SK-N-SH (cell line): ENCODE data around the gene AFAP1. TPM values are rescaled to one million over a fixed set of nuclear protein-coding genes. Genes with fewer than 3 reads are reported as not detected.

Experiments used
- CTCF ChIA-PET: fragments of 300-600, 350-600 bp; formaldehyde crosslinking; extraction: SDS; loops from one replicate; lab custom pipeline; 2021; lab: Yijun Ruan, JAX
- POLR2A ChIA-PET: fragments of 350-600 bp; sonication (Branson Sonifier 250); formaldehyde crosslinking; extraction: SDS; loops from one replicate; lab custom pipeline; 2020; ENCODE audit warnings: antibody characterized with exemption, inconsistent platforms; lab: Yijun Ruan, JAX
- DNase-seq: peaks from one replicate; pipeline ENCODE4 v3.0.0; 2012
- H2AFZ ChIP-seq: fragments of 200-600 bp; sonication (generic); 2 replicates; pipeline ENCODE4 v1.8.1; 2016; ENCODE audit warnings: antibody characterized with exemption, mild to moderate bottlenecking, low read depth
- H3F3A ChIP-seq: fragments of 200-600 bp; sonication (generic); replicated peaks from 2 replicates; pipeline ENCODE3; 2016; ENCODE audit warnings: antibody characterized with exemption, mild to moderate bottlenecking; ENCODE audit not compliant: insufficient read depth
- H3K27ac ChIP-seq, 2 experiments: fragments of 200-500 bp in 1 of 2; fragments of 200-600 bp in 1 of 2; sonication (Bioruptor generic) in 1 of 2; sonication (generic), shearing (Covaris generic) in 1 of 2; 2 replicates each; pipeline versions ENCODE4 v1.5.1 to v1.6.1; 2014 to 2016; ENCODE audit warnings: low read depth in 2 of 2, inconsistent platforms in 1 of 2, low read length in 1 of 2, mild to moderate bottlenecking in 1 of 2, mixed read lengths in 1 of 2
- H3K27me3 ChIP-seq: fragments of 200-600 bp; sonication (generic), shearing (Covaris generic); 2 replicates; pipeline ENCODE4 v1.6.1; 2016; ENCODE audit warnings: mixed run types; ENCODE audit not compliant: insufficient read depth
- H3K36me3 ChIP-seq, 2 experiments: fragments of 200-500 bp in 1 of 2; fragments of 200-600 bp in 1 of 2; sonication (Bioruptor generic) in 1 of 2; sonication (generic) in 1 of 2; replicated peaks in 1 of 2; 2 replicates each; pipeline versions ENCODE3 to v1.5.1; 2014 to 2016; ENCODE audit warnings: low read length in 1 of 2, mild to moderate bottlenecking in 1 of 2; ENCODE audit not compliant: insufficient read depth in 2 of 2, control insufficient read depth in 1 of 2
- H3K4me1 ChIP-seq, 2 experiments: fragments of 200-500 bp in 1 of 2; fragments of 200-600 bp in 1 of 2; sonication (Bioruptor generic) in 1 of 2; sonication (generic), shearing (Covaris generic) in 1 of 2; 2 replicates each; pipeline versions ENCODE4 v1.5.1 to v1.6.1; 2014 to 2016; ENCODE audit warnings: low read depth in 1 of 2, low read length in 1 of 2, mixed run types in 1 of 2; ENCODE audit not compliant: insufficient read depth in 2 of 2, control insufficient read depth in 1 of 2
- H3K4me2 ChIP-seq: fragments of 200-600 bp; sonication (generic), shearing (Covaris generic); 2 replicates; pipeline ENCODE4 v1.6.1; 2017; ENCODE audit warnings: mixed run types
- H3K4me3 ChIP-seq, 2 experiments: fragments of 200-500 bp in 1 of 2; fragments of 200-600 bp in 1 of 2; sonication (Bioruptor generic) in 1 of 2; sonication (generic), shearing (Covaris generic) in 1 of 2; 2 replicates each; pipeline versions ENCODE4 v1.5.1 to v1.8.1; 2014 to 2016; ENCODE audit warnings: low read depth in 2 of 2, inconsistent platforms in 1 of 2, low read length in 1 of 2, mild to moderate bottlenecking in 1 of 2, mixed read lengths in 1 of 2, moderate library complexity in 1 of 2
- H3K79me2 ChIP-seq: fragments of 200-600 bp; sonication (generic); 2 replicates; pipeline ENCODE4 v1.8.1; 2017; ENCODE audit warnings: mild to moderate bottlenecking; ENCODE audit not compliant: insufficient read depth
- H3K9ac ChIP-seq: fragments of 200-600 bp; sonication (generic); 2 replicates; pipeline ENCODE4 v1.6.1; 2017; ENCODE audit warnings: mixed run types
- H3K9me2 ChIP-seq: fragments of 200-600 bp; sonication (generic); 2 replicates; pipeline ENCODE4 v1.6.1; 2017; ENCODE audit warnings: mixed run types
- H3K9me3 ChIP-seq: fragments of 200-600 bp; sonication (generic); 2 replicates; pipeline ENCODE4 v1.6.1; 2017; ENCODE audit warnings: mixed run types, mild to moderate bottlenecking, moderate library complexity
- H4K20me1 ChIP-seq: fragments of 200-600 bp; sonication (generic); 2 replicates; pipeline ENCODE4 v1.6.1; 2017; ENCODE audit warnings: mild to moderate bottlenecking, mixed run types; ENCODE audit not compliant: insufficient read depth
- CHD2 ChIP-seq: fragments of 150-350 bp; IDR thresholded peaks from 2 replicates; pipeline ENCODE4 v1.6.1; 2018; ENCODE audit warnings: low read length; ENCODE audit not compliant: partially characterized antibody
- EP300 ChIP-seq, 2 experiments: IDR thresholded peaks; 2 replicates each; pipeline versions ENCODE4 v1.4.0 to v1.6.1; 2012; ENCODE audit warnings: borderline replicate concordance in 1 of 2, low read depth in 1 of 2, low read length in 1 of 2
- EZH2phosphoT487 ChIP-seq: fragments of 200-600 bp; sonication (generic); IDR thresholded peaks from 2 replicates; pipeline ENCODE4 v1.6.1; 2017; ENCODE audit warnings: low read depth, mixed run types, mild to moderate bottlenecking, antibody characterized with exemption, moderate library complexity, borderline replicate concordance
- FOSL2 ChIP-seq: IDR thresholded peaks from 2 replicates; pipeline ENCODE4 v1.4.0; 2012; ENCODE audit warnings: low read depth, mild to moderate bottlenecking, moderate library complexity, borderline replicate concordance
- GABPA ChIP-seq: IDR thresholded peaks from 2 replicates; pipeline ENCODE4 v1.4.0; 2012; ENCODE audit warnings: low read depth, mild to moderate bottlenecking
- JUND ChIP-seq: IDR thresholded peaks from 2 replicates; pipeline ENCODE4 v1.4.0; 2012
- NRF1 ChIP-seq: IDR thresholded peaks from 2 replicates; pipeline ENCODE4 v1.6.1; 2012; ENCODE audit warnings: low read depth, mild to moderate bottlenecking, low read length
- POLR2AphosphoS5 ChIP-seq: IDR thresholded peaks from 2 replicates; pipeline ENCODE4 v1.6.1; 2012; ENCODE audit warnings: low read depth, low read length
- RAD21 ChIP-seq: IDR thresholded peaks from 2 replicates; pipeline ENCODE4 v1.6.1; 2012; ENCODE audit warnings: mild to moderate bottlenecking, low read length
- RCOR1 ChIP-seq: fragments of 150-350 bp; IDR thresholded peaks from 2 replicates; pipeline ENCODE4 v1.6.1; 2017; ENCODE audit warnings: antibody characterized with exemption, low read length
- REST ChIP-seq: IDR thresholded peaks from 2 replicates; pipeline ENCODE4 v1.6.1; 2012; ENCODE audit warnings: mild to moderate bottlenecking, low read depth, low read length, moderate library complexity
- RXRA ChIP-seq: IDR thresholded peaks from 2 replicates; pipeline ENCODE4 v1.4.0; 2012; ENCODE audit warnings: low read depth, mild to moderate bottlenecking, borderline replicate concordance
- SIN3A ChIP-seq: IDR thresholded peaks from 2 replicates; pipeline ENCODE4 v1.6.1; 2012; ENCODE audit warnings: low read depth, mild to moderate bottlenecking, low read length, moderate library complexity, borderline replicate concordance
- TAF1 ChIP-seq: IDR thresholded peaks from 2 replicates; pipeline ENCODE4 v1.6.1; 2012; ENCODE audit warnings: low read depth, mild to moderate bottlenecking, low read length, moderate library complexity, borderline replicate concordance
- USF2 ChIP-seq: fragments of 150-350 bp; IDR thresholded peaks from 2 replicates; pipeline ENCODE4 v1.6.1; 2017; ENCODE audit warnings: antibody characterized with exemption, low read length, low read depth, borderline replicate concordance
- WGBS: methylation state at CpG from one replicate; pipeline ENCODE4 v1.1.6; 2017; ENCODE audit warnings: low lambda C conversion rate; 5-methylcytosine and 5-hydroxymethylcytosine counted together
- polyA plus RNA-seq, 3 experiments: library from polyadenylated mRNA; depleted of rRNA; stranded (reverse); fragments of >200 nt; gene quantifications; 2 replicates each; pipeline ENCODE4 v1.2.3, GENCODE V29; 2012
- TF ChIP-seq, protein P1 (sequence below): IDR thresholded peaks from 2 replicates; pipeline ENCODE4 v1.4.0; 2012; ENCODE audit warnings: low read depth
- TF ChIP-seq, protein P2 (sequence below): fragments of 150-350 bp; IDR thresholded peaks from 2 replicates; pipeline ENCODE4 v1.6.1; 2016; ENCODE audit warnings: mild to moderate bottlenecking, low read depth, low read length
- TF ChIP-seq, protein P3 (sequence below): IDR thresholded peaks from 2 replicates; pipeline ENCODE4 v1.4.0; 2012; ENCODE audit warnings: low read depth, borderline replicate concordance
- TF ChIP-seq, protein P4 (sequence below): IDR thresholded peaks from 2 replicates; pipeline ENCODE4 v1.4.0; 2012; ENCODE audit warnings: low read depth, borderline replicate concordance
- TF ChIP-seq, protein P5 (sequence below): fragments of 200-600 bp; sonication (generic); IDR thresholded peaks from 2 replicates; pipeline ENCODE4 v1.6.1; 2017; ENCODE audit warnings: antibody characterized with exemption, mild to moderate bottlenecking, moderate library complexity

Gene AFAP1
- polyA plus RNA-seq, 1 of the 3 experiments (the other 2 are of a cell fraction) = 67.9 TPM

DNA sequence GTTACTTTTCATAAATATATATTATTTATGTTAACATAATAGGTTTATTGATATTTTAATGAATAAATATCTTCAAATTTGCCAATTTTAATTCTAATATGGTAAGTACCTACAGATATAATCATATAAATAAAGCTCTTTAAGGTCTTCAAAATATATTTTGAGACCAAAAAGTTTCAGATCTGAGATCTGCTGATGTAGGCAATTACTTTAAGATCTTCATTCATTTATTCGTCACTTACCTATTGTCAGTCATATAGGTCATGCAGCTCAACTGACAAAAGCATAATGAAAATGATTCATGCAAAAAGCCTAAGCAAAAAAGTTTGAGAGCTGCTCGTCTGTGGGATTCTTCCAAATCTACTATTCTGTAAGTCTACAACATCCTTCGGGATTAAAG is 64.8 kb downstream of the AFAP1 start:
- no peak overlapping the region for H2AFZ ChIP-seq
- no peaks in the 10 kb centered on the region for H3K27me3 ChIP-seq
- peaks cover 58% of the 10 kb centered on the region for H4K20me1 ChIP-seq
- H3K9me2 ChIP-seq = no peaks in the 10 kb centered on the region
- H3K4me1 ChIP-seq = peaks cover 49 to 58% of the 10 kb centered on the region in 2 experiments
- no peak overlapping the region for H3K9ac ChIP-seq
- peak overlapping the region in 1 of 2 experiments; percentile 91; a peak in 1 of 4 replicates for H3K27ac ChIP-seq
- ChIA-PET CTCF (interaction anchor here (1.1 to 5.0 kb wide), 5 partner anchors 12 to 113 kb away, joined by 3 to 44 read pairs (median 4); no protein-coding TSS in a partner anchor), POLR2A (no interaction called here)
- H3K9me3 ChIP-seq = no peaks in the 10 kb centered on the region
- peaks cover 66% of the 10 kb centered on the region for H3F3A ChIP-seq
- no peak overlapping the region for H3K4me3 ChIP-seq
- peaks cover 12 to 24% of the 10 kb centered on the region in 2 experiments for H3K36me3 ChIP-seq
- peaks cover 100% of the 10 kb centered on the region for H3K79me2 ChIP-seq
- no peak for DNase-seq
- TF ChIP-seq EP300 (IDR thresholded peaks at IDR 0.05; ENCODE audit: borderline replicate concordance in 1 of 2, low read depth in 1 of 2, low read length in 1 of 2) = no peak
- TF ChIP-seq, protein P1, sequence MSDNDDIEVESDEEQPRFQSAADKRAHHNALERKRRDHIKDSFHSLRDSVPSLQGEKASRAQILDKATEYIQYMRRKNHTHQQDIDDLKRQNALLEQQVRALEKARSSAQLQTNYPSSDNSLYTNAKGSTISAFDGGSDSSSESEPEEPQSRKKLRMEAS = no peak
- TF ChIP-seq FOSL2 = no peak
- no peak for TF ChIP-seq USF2
- TF ChIP-seq, protein P2, sequence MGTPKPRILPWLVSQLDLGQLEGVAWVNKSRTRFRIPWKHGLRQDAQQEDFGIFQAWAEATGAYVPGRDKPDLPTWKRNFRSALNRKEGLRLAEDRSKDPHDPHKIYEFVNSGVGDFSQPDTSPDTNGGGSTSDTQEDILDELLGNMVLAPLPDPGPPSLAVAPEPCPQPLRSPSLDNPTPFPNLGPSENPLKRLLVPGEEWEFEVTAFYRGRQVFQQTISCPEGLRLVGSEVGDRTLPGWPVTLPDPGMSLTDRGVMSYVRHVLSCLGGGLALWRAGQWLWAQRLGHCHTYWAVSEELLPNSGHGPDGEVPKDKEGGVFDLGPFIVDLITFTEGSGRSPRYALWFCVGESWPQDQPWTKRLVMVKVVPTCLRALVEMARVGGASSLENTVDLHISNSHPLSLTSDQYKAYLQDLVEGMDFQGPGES = no peak
- TF ChIP-seq POLR2AphosphoS5 = no peak
- TF ChIP-seq, protein P3, sequence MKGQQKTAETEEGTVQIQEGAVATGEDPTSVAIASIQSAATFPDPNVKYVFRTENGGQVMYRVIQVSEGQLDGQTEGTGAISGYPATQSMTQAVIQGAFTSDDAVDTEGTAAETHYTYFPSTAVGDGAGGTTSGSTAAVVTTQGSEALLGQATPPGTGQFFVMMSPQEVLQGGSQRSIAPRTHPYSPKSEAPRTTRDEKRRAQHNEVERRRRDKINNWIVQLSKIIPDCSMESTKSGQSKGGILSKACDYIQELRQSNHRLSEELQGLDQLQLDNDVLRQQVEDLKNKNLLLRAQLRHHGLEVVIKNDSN = no peak
- TF ChIP-seq, protein P4, sequence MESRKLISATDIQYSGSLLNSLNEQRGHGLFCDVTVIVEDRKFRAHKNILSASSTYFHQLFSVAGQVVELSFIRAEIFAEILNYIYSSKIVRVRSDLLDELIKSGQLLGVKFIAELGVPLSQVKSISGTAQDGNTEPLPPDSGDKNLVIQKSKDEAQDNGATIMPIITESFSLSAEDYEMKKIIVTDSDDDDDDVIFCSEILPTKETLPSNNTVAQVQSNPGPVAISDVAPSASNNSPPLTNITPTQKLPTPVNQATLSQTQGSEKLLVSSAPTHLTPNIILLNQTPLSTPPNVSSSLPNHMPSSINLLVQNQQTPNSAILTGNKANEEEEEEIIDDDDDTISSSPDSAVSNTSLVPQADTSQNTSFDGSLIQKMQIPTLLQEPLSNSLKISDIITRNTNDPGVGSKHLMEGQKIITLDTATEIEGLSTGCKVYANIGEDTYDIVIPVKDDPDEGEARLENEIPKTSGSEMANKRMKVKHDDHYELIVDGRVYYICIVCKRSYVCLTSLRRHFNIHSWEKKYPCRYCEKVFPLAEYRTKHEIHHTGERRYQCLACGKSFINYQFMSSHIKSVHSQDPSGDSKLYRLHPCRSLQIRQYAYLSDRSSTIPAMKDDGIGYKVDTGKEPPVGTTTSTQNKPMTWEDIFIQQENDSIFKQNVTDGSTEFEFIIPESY = no peak
- no peak for TF ChIP-seq RCOR1
- no peak for TF ChIP-seq RXRA
- no peak for TF ChIP-seq GABPA
- no peak for TF ChIP-seq EZH2phosphoT487
- no peak for TF ChIP-seq REST
- TF ChIP-seq TAF1 = no peak
- no peak for TF ChIP-seq NRF1
- TF ChIP-seq CHD2 = no peak
- no peak for TF ChIP-seq RAD21
- no peak for TF ChIP-seq JUND
- TF ChIP-seq, protein P5, sequence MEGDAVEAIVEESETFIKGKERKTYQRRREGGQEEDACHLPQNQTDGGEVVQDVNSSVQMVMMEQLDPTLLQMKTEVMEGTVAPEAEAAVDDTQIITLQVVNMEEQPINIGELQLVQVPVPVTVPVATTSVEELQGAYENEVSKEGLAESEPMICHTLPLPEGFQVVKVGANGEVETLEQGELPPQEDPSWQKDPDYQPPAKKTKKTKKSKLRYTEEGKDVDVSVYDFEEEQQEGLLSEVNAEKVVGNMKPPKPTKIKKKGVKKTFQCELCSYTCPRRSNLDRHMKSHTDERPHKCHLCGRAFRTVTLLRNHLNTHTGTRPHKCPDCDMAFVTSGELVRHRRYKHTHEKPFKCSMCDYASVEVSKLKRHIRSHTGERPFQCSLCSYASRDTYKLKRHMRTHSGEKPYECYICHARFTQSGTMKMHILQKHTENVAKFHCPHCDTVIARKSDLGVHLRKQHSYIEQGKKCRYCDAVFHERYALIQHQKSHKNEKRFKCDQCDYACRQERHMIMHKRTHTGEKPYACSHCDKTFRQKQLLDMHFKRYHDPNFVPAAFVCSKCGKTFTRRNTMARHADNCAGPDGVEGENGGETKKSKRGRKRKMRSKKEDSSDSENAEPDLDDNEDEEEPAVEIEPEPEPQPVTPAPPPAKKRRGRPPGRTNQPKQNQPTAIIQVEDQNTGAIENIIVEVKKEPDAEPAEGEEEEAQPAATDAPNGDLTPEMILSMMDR = no peak
- TF ChIP-seq SIN3A = no peak
- WGBS = 91% methylated on average over 3 of the region's 3 CpGs
- H3K4me2 ChIP-seq = no peak overlapping the region
